ENCODE results near the gene GINS3. TPM values are rescaled to one million over a fixed set of nuclear protein-coding genes. Genes with fewer than 3 reads are reported as not detected.

Gene GINS3
- total RNA-seq, 1 donor from 2014 or later = 2.8 TPM

- peaks cover under 1% of the 10 kb centered on the region for H3K27me3 ChIP-seq
- no peaks in the 10 kb centered on the region for H3K9me3 ChIP-seq
- ATAC-seq = no peak
- DNase-seq = no peak
- intact Hi-C loops (cut with DNase I) = no loop called here
- no peak overlapping the region for H3K27ac ChIP-seq
- TF ChIP-seq, protein P1, sequence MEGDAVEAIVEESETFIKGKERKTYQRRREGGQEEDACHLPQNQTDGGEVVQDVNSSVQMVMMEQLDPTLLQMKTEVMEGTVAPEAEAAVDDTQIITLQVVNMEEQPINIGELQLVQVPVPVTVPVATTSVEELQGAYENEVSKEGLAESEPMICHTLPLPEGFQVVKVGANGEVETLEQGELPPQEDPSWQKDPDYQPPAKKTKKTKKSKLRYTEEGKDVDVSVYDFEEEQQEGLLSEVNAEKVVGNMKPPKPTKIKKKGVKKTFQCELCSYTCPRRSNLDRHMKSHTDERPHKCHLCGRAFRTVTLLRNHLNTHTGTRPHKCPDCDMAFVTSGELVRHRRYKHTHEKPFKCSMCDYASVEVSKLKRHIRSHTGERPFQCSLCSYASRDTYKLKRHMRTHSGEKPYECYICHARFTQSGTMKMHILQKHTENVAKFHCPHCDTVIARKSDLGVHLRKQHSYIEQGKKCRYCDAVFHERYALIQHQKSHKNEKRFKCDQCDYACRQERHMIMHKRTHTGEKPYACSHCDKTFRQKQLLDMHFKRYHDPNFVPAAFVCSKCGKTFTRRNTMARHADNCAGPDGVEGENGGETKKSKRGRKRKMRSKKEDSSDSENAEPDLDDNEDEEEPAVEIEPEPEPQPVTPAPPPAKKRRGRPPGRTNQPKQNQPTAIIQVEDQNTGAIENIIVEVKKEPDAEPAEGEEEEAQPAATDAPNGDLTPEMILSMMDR (IDR thresholded peaks at IDR 0.05) = no peak
- no peak overlapping the region for H3K4me3 ChIP-seq
- H3K4me1 ChIP-seq = no peaks in the 10 kb centered on the region
- no peaks in the 10 kb centered on the region for H3K36me3 ChIP-seq
Observed at GRCh38 chr16:58454856-58455255, 62.6 kb downstream of the GINS3 start.

Other genes with a start within 250 kb of the GINS3 start
- 69.0 TPM for gene CSNK2A2, start 194.4 kb upstream of the GINS3 start, total RNA-seq
- not detected for gene PRSS54, start 97.4 kb upstream of the GINS3 start, total RNA-seq
- gene NDRG4, start 107.7 kb downstream of the GINS3 start, total RNA-seq = 48.1 TPM
- gene SETD6, start 123.0 kb downstream of the GINS3 start, total RNA-seq = 22.0 TPM
- gene CNOT1, start 237.4 kb downstream of the GINS3 start, total RNA-seq = 140 TPM